Progenitor cell of endocrine pancreas (in vitro differentiated cells): ENCODE data around the gene TFPI2. TPM values are rescaled to one million over a fixed set of nuclear protein-coding genes. Genes with fewer than 3 reads are reported as not detected.

Source experiments
- DNase-seq: peaks from one replicate; pipeline ENCODE4 v3.0.0; 2021; ENCODE audit warnings: low spot score; ENCODE audit not compliant: unreplicated experiment
- H3K27ac Mint-ChIP-seq: 2 replicates; pipeline ENCODE4 v1.8.0; 2021; ENCODE audit warnings: mild to moderate bottlenecking, moderate library complexity, mixed read lengths
- H3K27me3 Mint-ChIP-seq: 2 replicates; pipeline ENCODE4 v1.8.0; 2021; ENCODE audit warnings: mixed read lengths
- H3K36me3 Mint-ChIP-seq: 2 replicates; pipeline ENCODE4 v1.8.0; 2022; ENCODE audit warnings: mixed read lengths; ENCODE audit not compliant: insufficient read depth
- H3K4me1 Mint-ChIP-seq: 2 replicates; pipeline ENCODE4 v1.8.0; 2021; ENCODE audit warnings: low read depth, mixed read lengths
- H3K4me3 Mint-ChIP-seq: 2 replicates; pipeline ENCODE4 v1.8.0; 2021; ENCODE audit warnings: low read depth, mild to moderate bottlenecking, moderate library complexity, mixed read lengths
- H3K9me3 Mint-ChIP-seq: 2 replicates; pipeline ENCODE4 v1.8.0; 2021; ENCODE audit warnings: low read depth, mixed read lengths
- total RNA-seq: library from RNA; stranded (reverse); gene quantifications from 2 replicates; pipeline ENCODE4 v1.2.1, GENCODE V29; 2021
- TF ChIP-seq, protein P1 (sequence below): fragments of 200-600 bp; sonication (generic); IDR thresholded peaks from one replicate; pipeline ENCODE4 v1.5.0; 2021; ENCODE audit warnings: antibody characterized with exemption, mild to moderate bottlenecking; ENCODE audit not compliant: unreplicated experiment

Gene TFPI2
- total RNA-seq, 1 donor from 2014 or later, result 1.7 TPM

DNA sequence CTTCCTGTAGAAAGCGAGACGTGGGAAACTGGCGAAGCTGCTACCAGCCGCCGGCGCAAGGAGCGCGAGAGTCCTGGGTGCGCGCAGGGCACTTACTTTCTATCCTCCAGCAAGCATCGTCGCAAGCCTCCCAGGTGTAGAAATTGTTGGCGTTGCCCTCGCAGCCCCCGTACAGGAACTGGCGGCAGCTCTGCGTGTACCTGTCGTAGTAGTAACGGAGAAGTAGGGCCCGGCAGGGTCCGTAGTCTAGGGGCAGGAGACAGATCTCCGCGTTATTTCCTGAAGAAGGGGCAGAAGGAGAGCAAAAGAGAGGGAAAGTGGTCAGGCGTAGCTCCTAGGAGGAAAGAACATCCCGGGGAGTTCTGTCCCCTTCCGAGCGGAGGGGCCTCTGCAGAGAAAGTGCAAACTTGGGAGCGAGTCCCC lies 501 bp downstream of the TFPI2 start:
- no peaks in the 10 kb centered on the region for H3K36me3 Mint-ChIP-seq
- H3K27me3 Mint-ChIP-seq, result peaks cover 52% of the 10 kb centered on the region
- no peaks in the 10 kb centered on the region for H3K9me3 Mint-ChIP-seq
- H3K4me3 Mint-ChIP-seq, result peak overlapping the region; percentile 89
- H3K27ac Mint-ChIP-seq, result peak overlapping the region; percentile 67
- TF ChIP-seq, protein P1, sequence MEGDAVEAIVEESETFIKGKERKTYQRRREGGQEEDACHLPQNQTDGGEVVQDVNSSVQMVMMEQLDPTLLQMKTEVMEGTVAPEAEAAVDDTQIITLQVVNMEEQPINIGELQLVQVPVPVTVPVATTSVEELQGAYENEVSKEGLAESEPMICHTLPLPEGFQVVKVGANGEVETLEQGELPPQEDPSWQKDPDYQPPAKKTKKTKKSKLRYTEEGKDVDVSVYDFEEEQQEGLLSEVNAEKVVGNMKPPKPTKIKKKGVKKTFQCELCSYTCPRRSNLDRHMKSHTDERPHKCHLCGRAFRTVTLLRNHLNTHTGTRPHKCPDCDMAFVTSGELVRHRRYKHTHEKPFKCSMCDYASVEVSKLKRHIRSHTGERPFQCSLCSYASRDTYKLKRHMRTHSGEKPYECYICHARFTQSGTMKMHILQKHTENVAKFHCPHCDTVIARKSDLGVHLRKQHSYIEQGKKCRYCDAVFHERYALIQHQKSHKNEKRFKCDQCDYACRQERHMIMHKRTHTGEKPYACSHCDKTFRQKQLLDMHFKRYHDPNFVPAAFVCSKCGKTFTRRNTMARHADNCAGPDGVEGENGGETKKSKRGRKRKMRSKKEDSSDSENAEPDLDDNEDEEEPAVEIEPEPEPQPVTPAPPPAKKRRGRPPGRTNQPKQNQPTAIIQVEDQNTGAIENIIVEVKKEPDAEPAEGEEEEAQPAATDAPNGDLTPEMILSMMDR, result peak; percentile 14
- H3K4me1 Mint-ChIP-seq, result peaks cover 6% of the 10 kb centered on the region
- DNase-seq, result peak; percentile 27

GRCh38 chr7:93889261-93889660 lies 1.3 kb downstream of the TFPI2 start:
- no peaks in the 10 kb centered on the region for H3K9me3 Mint-ChIP-seq
- H3K27ac Mint-ChIP-seq, result no peak overlapping the region
- H3K27me3 Mint-ChIP-seq, result peaks cover 52% of the 10 kb centered on the region
- peak overlapping the region; percentile 89 for H3K4me3 Mint-ChIP-seq
- no peaks in the 10 kb centered on the region for H3K36me3 Mint-ChIP-seq
- peaks cover 2% of the 10 kb centered on the region for H3K4me1 Mint-ChIP-seq
- TF ChIP-seq, protein P1, result no peak
- DNase-seq, result no peak

GRCh38 chr7:93884541-93884940 lies 6.0 kb downstream of the TFPI2 start:
- TF ChIP-seq, protein P1, result no peak
- DNase-seq, result no peak
- Mint-ChIP-seq H3K4me3 (no peak overlapping the region), H3K27me3 (peaks cover 20% of the 10 kb centered on the region), H3K9me3 (peaks cover 3% of the 10 kb centered on the region), H3K27ac (no peak overlapping the region), H3K36me3 (no peaks in the 10 kb centered on the region), H3K4me1 (no peaks in the 10 kb centered on the region)

DNA sequence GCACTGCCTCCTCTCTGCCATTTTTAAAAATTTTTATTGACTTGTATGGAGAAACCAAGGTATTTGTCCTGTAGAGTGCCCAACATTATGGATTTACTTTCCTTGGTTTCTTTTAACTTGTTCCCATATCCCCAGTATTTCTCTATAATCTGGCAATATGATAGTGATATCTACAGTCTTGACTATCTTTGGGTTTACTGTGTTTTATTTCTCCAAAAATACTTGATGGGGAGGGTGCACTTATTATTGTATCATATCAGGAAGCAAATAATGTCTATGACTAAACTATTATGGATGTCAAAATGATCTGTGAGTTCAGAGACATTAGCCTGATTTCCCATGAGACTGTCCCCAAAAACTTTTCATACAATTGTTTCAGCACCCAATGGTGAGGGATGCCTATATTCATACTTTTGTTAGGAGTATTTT lies 6.6 kb downstream of the TFPI2 start:
- Mint-ChIP-seq H3K27ac (no peak overlapping the region), H3K36me3 (no peaks in the 10 kb centered on the region), H3K4me3 (no peak overlapping the region), H3K4me1 (no peaks in the 10 kb centered on the region), H3K27me3 (peaks cover 14% of the 10 kb centered on the region), H3K9me3 (peaks cover 6% of the 10 kb centered on the region)
- TF ChIP-seq, protein P1, result no peak
- no peak for DNase-seq

DNA sequence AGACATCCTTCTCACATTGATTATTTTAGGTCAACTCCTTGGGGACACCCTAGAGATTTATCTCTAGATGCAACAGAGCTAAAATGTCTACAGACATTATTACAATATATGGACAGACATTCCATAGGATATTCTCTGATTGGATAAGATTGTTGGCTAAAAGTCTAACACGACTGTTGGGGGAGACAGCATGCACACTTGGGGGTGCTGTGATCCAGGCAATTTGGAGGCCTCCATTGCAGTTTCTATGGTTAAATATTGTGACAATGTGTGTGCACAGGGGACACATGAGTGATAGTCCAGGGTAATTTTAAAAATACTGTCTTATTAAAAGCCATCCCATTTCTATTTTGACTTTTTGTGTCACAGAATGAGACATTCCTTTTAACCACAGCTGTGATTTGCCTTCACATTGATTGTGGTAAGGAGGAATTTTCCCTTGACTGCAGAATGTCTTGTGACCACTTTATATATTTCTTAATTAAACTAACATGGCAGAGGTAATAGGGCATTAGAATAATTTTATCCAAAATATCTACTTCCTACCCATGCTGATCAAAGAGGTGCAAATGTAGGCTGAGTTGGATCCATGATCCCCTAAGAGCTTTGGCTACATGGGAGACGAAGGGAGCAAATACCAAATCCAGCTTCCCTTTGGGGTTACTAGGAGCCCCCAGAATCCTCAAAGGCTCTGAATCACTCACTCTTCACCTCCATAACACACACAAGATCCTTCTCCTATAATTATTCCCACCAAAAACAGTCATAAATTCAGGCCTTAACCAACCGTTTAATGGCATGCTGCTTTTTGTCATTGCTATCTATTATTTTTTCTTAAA lies 7.3 kb downstream of the TFPI2 start:
- TF ChIP-seq, protein P1, result no peak
- H3K4me3 Mint-ChIP-seq, result no peak overlapping the region
- no peaks in the 10 kb centered on the region for H3K36me3 Mint-ChIP-seq
- peaks cover 6% of the 10 kb centered on the region for H3K9me3 Mint-ChIP-seq
- H3K27ac Mint-ChIP-seq, result no peak overlapping the region
- H3K27me3 Mint-ChIP-seq, result peaks cover 8% of the 10 kb centered on the region
- DNase-seq, result no peak
- no peaks in the 10 kb centered on the region for H3K4me1 Mint-ChIP-seq
